Kidney epithelial cell (primary cell): ENCODE results near the gene UPK3A. TPM values are rescaled to one million over a fixed set of nuclear protein-coding genes. Genes with fewer than 3 reads are reported as not detected.

Experiments used
- DNase-seq: peaks from one replicate; pipeline ENCODE4 v3.0.0-alpha.2; 2010; ENCODE audit warnings: low read depth
- H3K27me3 ChIP-seq: 2 replicates; pipeline ENCODE4 v1.6.0; 2011; ENCODE audit warnings: low read length; ENCODE audit not compliant: control insufficient read depth, insufficient read depth
- H3K36me3 ChIP-seq: 2 replicates; pipeline ENCODE4 v1.5.1; 2011; ENCODE audit warnings: low read length; ENCODE audit not compliant: control insufficient read depth, insufficient read depth
- H3K4me3 ChIP-seq: 2 replicates; pipeline ENCODE4 v1.5.1; 2011; ENCODE audit warnings: low read depth, mild to moderate bottlenecking, control low read depth, low read length
- total RNA-seq: library from RNA; depleted of rRNA; stranded (reverse); fragments of >200 nt; gene quantifications from 2 replicates; pipeline ENCODE4 v1.2.3, GENCODE V29; 2015
- TF ChIP-seq, protein P1 (sequence below): IDR thresholded peaks from 2 replicates; pipeline ENCODE4 v1.5.1; 2011; ENCODE audit warnings: mild to moderate bottlenecking, moderate library complexity, low read length, control low read depth, inconsistent platforms; ENCODE audit not compliant: insufficient read depth, poor library complexity, severe bottlenecking

The UPK3A gene
- not detected in 2 replicates for total RNA-seq

DNA sequence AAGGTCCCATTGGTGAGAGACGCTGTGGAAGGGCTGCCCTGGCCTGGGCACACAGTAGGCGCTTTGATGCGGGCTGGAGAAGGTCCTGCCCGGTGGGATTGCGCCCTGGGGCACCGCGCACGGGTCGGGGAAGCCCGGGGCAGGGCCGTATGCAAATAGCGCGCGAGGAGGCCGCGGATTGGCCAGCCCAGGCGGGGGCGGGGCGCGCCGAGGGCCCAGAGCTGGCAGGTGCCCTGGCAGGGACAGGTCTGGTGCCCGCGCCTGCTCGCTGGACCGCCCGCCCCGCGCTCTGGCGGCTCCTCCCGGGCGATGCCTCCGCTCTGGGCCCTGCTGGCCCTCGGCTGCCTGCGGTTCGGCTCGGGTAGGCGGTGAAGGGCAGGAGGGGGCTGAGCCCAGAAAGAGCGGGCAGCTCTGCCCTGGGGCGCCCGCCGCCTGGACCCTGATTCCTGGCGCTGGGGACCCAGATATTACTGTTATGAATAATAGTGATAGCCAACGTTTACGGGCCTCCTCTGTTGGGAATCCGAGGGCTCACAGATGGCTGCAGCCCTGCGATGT is at the start of gene UPK3A:
UPK3A (plus strand) TSS at position 245 of the 558 bp plus-strand sequence; CDS start at position 310, 65 bp downstream.
- no peak for DNase-seq

DNA sequence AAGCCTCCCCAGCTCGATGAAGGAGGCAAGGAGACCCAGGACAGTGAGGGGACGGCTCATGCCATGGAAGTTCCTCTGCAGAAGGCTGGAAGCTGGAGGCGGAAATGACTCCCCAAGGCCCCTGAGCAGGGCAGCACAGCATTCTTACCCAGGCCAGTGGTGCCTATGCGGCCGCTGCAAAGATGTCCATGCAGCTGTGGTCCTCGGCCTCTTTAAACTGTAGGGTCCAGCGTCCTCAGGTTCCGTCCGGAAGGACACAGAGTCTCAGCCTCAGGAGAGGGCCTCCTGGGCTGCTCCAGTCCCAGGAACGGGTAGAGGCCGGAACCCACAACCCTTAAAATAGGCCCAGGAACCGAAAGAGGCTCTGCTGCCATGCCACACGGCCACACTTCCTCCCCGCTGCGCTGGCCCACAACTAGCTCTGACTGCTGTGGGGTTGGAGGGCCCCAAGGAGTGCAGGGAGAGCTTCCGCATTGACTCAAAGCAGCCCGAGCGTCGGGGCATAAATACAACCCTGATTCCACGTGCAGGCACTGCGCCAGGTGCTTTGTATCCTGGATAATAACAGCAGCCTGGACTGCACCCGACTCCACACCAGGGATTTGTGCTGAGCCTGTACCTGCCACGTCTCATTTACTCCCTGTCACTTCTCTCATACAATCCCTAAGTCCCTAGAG is 49.5 kb upstream of the UPK3A start:
- no peaks in the 10 kb centered on the region for H3K27me3 ChIP-seq
- TF ChIP-seq, protein P1, sequence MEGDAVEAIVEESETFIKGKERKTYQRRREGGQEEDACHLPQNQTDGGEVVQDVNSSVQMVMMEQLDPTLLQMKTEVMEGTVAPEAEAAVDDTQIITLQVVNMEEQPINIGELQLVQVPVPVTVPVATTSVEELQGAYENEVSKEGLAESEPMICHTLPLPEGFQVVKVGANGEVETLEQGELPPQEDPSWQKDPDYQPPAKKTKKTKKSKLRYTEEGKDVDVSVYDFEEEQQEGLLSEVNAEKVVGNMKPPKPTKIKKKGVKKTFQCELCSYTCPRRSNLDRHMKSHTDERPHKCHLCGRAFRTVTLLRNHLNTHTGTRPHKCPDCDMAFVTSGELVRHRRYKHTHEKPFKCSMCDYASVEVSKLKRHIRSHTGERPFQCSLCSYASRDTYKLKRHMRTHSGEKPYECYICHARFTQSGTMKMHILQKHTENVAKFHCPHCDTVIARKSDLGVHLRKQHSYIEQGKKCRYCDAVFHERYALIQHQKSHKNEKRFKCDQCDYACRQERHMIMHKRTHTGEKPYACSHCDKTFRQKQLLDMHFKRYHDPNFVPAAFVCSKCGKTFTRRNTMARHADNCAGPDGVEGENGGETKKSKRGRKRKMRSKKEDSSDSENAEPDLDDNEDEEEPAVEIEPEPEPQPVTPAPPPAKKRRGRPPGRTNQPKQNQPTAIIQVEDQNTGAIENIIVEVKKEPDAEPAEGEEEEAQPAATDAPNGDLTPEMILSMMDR, result no peak
- H3K36me3 ChIP-seq, result no peaks in the 10 kb centered on the region
- no peak for DNase-seq
- H3K4me3 ChIP-seq, result no peak overlapping the region

More for the DNA sequence above, at the start of gene UPK3A:
- H3K36me3 ChIP-seq, result no peaks in the 10 kb centered on the region
- TF ChIP-seq, protein P1, result no peak
- peak within 1 kb of the TSS; percentile 1 for H3K4me3 ChIP-seq
- peaks cover 22% of the 10 kb centered on the region for H3K27me3 ChIP-seq

DNA sequence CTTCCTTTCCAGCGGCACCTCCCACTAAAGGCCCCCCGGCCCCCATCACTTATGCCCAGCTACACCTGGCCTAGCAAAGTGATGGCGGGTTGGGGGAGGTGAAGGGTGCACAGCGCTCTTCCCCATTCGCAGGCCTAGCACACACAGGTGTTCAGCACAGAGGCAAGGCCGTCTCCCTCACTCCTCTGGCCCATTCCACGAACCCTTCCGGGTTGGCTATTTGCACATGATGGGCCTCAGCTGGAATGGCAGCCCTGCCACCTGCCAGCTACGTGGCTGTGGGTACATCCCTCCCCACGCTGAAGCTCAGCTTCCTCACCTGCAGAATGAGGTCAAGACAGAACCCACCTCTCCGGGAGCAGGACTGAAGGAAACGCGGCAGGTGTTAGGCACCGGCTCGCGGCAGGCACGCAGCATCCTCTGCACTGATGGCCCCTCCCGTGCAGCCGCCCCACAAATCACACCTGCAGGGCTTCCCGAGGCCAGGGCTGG is 48.9 kb upstream of the UPK3A start:
- DNase-seq, result no peak
- TF ChIP-seq, protein P1, result no peak
- H3K36me3 ChIP-seq, result no peaks in the 10 kb centered on the region
- H3K4me3 ChIP-seq, result no peak overlapping the region
- H3K27me3 ChIP-seq, result no peaks in the 10 kb centered on the region

DNA sequence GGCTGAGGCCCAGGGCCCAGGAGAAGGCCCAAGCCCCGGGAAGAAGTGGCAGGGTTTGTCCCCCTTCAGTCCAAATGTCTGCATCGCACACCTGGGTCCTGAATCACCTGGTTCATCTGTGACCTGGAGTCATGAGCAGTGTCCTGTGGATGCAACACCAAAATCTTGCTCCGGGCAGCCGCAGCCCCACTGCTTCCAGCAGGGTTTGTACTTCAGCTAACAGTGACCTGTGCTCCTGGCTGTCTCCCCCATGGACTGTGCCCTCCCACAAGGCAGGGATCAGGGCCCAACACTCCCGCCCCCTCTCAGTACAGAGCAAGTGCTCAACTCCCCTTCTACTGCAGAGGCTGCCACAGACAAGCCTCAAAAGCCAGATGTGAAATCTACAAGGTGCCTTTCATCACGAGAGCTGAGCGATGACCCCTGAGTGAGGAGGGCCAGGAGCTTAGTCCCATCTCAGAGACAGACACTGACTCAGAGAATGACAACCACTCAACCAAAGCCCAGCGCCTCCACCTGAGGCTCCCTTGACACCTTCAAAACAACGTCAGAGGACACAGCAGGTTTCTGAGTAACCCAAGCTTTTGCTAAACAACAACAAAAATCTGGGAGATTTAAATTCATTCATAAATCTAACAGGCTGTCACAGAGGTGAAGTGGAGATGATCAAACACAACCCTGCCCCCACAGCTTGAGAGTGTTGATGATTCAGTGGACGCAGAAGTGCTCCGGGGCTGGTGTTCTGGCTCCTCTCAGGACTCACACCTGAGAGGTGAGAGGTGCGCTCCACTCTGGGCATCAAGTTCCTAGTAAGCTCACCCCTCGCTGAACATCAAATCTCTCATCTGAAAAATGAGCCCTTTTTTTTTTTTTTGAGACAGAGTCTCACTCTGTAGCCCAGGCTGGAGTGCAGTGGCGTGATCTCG is 47.4 kb upstream of the UPK3A start:
- H3K36me3 ChIP-seq, result no peaks in the 10 kb centered on the region
- TF ChIP-seq, protein P1, result no peak
- H3K4me3 ChIP-seq, result no peak overlapping the region
- no peak for DNase-seq
- no peaks in the 10 kb centered on the region for H3K27me3 ChIP-seq

DNA sequence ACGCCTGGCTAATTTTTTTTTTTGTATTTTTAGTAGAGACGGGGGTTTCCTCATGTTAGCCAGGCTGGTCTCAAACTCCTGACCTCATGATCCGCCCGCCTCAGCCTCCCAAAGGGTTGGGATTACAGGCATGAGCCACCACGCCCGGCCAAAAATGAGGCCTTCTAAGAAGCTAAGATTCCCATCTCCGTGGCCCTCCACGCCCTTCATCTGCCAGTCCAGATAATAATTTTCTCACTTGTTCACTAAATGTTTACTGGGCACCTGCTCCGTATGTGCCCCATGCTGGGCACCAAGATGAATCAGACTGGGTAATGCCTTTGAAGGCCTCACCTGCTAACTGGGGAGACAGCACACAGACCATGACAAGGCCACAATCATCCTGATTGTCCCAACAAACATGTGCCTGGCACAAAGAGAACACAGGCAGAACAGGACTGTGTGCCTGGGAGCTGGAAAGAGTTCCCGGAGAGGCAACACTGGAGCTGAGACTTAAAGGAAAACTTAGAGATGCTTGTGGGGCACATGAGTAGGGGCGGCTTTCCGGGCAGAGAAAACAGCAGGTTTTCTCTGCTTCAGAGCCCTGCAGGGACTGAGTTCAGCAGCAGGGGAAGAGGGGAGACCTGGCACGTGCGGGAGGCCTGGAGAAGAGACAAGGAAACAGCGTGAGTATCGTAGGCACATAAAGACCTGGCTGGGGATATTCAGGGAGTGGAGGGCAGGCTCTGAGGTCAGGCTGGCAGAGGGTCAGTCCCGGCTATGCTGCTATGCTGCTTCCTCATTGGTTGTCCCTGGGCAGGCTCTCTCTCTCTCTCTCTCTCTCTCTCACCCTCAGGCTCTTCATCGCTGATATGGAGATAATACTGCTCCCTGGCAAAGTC is 46.4 kb upstream of the UPK3A start:
- no peaks in the 10 kb centered on the region for H3K27me3 ChIP-seq
- TF ChIP-seq, protein P1, result no peak
- no peaks in the 10 kb centered on the region for H3K36me3 ChIP-seq
- no peak for DNase-seq
- no peak overlapping the region for H3K4me3 ChIP-seq
